ENCODE measurements around the gene FBXW9.
"Not testable (repeated sequence)": the region's sequence is repeated elsewhere in the genome, so short reads cannot be mapped to it uniquely, and the experiment has no call there.

FBXW9 gene

DNA sequence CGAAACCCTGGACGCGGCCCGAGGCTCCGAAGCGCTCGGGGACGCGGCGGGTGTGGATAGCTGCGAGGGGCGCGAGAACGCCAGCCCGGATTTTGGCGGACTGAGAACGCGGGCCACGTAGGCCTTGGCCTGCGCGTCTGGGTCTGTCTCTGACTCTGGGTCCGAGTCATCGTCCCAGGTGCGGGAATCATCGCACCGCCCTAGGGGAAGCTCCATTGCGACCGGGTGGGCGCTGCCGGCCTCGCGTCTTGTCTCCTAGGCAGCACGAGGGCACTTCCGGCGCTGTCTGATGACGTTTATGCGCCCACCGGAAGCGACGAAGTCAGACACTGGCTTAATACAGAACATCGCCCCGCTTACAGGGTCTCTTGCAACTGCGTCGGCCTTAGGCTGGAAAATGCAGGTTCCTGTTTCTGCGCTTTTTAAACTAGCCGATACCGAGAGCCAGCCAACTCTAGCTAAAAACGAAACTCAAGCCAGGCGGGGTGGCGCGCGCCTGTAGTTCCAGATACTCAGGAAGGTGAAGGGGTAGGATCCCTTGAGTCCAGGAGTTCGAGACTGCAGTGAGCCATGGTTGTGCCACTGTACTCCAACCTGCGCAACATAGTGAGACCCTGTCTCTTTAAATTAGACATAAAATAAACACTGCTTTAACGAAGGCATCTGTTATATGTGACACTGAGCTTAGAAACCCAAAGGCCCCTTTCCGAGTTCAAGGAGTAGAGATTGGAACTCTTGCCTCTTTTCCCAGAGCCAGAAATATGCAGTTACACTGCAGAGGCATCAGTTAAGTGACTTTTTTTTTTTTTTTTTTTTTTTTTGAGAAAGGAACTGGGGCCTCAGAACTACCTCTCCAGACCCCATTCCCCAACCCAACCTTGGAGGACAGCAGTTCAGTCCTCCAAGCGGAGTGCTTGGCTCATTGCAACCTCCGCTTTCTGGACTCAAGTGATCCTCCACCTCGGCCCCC lies at the start of gene FBXW9:
TSS of gene FBXW9 (minus strand) at position 266 of the 970 bp plus-strand sequence. CDS start at position 216, 50 bp downstream.
- peak; percentile 92 for DNase-seq (ENCODE audit: low spot score)

DNA sequence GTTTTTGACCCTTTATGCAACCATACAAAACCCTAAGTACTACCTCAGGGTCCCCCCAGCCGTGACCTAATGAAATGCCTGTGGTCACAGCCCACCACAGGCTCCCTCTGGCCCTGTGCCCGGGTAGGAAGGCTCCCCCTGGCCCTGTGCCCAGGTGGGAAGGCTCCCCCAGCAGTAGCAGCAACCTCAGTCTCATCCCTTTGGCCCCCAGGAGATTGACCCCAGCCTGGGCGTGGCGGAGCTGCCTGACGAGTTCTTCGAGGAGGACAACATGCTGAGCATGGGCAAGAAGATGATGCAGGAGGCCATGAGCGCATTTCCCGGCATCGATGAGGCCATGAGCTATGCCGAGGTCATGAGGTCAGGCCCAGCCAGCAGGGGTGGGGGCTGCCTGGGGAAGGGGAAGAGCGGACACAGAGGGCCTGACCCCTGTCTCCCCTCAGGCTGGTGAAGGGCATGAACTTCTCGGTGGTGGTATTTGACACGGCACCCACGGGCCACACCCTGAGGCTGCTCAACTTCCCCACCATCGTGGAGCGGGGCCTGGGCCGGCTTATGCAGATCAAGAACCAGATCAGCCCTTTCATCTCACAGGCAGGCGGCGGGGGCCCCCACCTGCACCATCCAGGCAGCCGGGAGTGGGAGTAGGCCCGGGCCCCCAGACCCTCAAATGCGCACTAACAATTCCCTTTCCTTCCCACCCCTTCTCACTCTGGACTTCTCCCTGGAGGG lies 48.9 kb upstream of the FBXW9 start:
- no peak for DNase-seq (ENCODE audit: low spot score)

DNA sequence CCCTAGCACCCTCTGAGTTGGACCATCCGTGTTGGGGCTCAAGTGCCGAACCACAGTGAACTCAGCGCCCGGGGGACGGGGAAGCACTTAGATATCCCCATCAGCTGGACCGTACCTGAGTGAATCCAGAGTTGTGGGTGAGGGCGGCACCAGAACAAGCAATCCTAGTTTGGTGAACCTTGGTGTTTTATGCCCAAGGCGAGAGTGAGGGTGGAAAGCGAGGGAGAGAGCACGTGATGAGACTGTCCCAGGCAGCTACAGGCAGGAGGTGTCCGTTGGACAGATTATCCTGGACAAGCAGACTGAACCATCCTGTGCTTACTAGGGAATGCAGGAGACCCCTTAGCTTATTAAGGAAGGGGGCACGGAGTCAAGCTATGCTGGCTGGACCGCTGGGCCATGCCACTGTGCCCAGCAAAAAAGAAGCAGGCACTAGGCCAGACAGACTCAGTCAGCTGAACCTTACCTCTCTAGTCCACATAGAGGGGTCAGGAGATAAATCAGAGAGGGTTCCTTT lies 41.5 kb upstream of the FBXW9 start:
- DNase-seq (ENCODE audit: low spot score): no peak

DNA sequence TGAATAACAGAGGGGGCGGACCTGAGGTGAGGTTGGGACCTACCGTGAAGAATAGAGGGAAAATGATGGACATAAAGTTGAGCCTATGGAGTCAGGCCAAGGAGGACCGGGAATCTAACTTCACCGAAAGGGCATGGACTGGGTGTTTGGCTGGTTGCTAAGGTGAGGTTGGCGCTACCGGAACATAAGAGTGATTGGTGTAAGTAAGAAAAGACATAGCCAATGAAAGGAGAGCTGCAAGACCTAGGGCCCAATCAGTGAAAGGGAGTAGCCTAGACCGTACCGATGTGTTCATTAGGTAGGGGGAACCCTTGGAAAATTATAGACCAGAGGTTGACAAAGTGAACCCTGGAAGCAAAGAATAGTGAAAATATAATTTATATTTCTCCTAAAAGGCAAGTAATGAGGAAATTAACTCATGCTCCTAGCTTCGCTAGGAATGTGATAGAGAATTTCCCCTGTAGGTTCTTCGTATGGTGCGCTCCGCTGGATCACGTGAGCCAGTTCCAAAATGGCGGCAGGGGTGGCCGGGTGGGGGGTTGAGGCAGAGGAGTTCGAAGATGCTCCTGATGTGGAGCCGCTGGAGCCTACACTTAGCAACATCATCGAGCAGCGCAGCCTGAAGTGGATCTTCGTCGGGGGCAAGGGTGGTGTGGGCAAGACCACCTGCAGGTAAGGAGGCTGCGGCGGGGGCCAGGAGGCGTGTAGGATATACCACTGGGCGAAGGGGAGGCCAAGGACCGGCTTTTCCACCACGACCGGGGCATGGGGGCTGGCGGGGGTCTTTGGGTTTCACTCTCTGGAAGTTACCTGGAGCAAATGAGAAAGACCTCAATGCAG lies 40.8 kb upstream of the FBXW9 start, which contains the start of gene GET3:
TSS of gene GET3 (plus strand) at position 503 of the 840 bp plus-strand sequence. CDS start at position 512, 9 bp downstream.
- DNase-seq (ENCODE audit: low spot score): peak; percentile 99

DNA sequence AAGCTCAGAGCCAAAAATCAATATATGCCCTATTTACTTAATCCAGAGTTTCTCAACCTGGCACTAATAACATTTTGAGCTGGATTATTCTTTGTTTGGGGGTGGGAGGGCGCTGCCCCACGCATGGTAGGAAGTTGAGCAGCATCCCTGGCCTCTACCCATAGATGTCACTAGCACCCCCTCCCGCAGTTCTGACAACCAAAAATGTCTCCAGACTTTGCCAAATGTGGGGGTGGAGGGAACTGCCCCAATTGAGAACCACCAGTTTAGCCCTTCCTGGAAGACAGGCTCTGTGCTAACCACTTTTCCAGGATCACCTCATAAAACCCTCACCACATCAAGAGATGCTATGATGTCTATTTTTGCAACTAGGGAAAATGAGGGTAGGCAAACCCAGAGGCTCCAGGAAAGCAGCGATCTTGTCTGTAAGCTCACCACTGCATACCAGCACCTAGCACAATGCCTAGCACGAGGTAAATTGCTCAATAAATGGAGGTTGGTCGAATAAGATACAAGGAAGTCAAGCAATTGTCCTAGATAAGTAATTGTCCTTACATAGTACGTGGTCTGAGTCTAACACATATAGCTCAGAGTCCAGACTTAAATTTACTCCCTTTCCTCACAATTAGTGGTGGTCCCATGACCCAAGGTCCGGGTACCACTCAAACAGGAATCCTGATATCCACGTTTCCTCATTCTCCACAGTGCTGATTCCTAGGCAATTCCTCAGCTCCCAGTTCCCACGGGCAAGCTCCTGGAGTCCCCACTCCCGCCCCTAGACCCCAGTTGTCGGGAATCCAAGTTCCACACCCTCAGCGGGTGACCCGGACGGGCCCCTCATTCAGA lies 37.2 kb upstream of the FBXW9 start:
- DNase-seq (ENCODE audit: low spot score): no peak

DNA sequence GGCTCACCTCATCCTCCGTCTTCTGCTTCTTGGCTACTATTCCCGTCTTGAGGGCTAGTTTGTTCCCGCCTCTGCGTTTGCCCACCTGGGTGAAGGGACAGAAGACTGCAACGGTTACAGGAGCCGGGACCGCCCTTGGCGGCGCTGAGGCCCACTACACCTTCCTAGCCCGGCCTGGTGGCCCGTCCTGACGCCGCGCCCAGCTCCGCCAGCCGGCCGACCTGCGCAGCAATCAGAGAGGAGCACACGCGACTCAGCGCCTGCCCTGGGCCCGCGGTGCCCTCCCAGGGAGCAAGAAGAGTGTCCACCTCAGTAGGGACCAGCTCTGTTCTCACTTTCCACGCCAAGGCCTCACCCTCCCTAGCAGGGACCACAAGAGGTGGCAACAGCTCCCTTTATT lies 34.9 kb upstream of the FBXW9 start:
- no peak for DNase-seq (ENCODE audit: low spot score)

DNA sequence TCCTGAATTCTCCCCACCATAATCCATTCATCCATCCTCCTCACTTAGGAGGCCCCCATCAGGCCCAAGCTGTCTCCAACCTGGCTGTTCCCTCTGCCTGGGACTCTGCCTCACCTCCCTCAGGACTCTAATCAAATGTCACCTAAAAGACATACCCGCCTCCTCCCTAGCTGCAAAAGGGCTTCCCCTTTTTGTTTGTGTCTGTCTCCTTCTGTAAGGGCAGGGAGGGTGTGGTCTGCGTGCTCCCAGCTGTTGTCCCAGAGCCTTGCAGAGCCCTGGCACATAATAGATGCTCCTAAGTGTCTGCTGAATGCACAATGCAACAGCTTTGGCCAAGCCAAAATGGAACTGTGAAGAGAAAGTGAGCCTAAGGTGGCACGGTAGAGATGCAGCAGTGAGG lies 33.6 kb upstream of the FBXW9 start:
- DNase-seq (ENCODE audit: low spot score): no peak

DNA sequence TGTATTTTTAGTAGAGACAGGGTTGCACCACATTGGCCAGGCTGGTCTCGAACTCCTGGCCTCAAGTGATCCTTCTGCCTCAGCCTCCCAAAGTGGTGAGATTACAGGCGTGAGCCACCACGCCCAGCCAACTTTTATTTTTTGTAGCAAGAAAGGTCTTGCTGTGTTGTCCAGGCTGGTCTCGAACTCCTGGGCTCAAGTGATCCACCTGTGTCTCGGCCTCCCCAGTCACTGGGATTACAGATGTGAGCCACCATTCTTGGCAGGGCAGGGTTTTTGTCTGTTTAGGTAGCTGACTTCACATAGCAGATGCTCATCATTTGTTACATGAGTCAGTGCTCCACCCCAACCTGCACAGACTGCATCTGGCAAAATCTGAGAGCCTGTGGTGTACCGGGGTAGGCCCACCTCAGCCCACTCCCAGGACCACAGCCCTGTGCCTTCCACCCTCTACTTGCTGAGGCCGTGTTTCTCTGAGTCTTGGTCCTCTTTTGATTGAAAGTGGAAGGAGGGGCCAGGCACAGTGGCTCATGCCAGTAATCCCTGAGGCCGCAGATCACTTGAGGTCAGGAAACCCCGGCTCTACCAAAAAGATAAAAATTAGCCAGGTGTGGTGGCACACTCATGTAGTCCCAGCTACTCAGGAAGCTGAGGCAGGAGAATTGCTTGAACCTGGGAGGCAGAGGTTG lies 31.5 kb upstream of the FBXW9 start:
- no peak for DNase-seq (ENCODE audit: low spot score)

DNA sequence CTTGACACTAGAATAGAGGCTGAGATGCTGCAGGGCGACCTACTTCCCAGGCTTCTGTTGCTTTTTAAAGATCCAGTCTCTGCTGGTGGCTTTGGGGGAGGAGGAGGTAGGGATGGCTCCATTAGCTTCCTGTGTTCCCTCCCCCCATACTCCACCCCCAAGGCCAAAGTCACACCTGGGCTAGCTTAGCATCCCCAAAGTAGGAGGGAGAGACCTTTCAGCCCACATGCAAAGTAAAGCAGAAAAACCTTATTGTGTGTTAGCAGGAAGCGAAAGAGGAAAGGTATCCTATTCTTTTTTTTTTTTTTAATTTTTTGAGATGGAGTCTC lies 30.5 kb upstream of the FBXW9 start:
- DNase-seq (ENCODE audit: low spot score): no peak

DNA sequence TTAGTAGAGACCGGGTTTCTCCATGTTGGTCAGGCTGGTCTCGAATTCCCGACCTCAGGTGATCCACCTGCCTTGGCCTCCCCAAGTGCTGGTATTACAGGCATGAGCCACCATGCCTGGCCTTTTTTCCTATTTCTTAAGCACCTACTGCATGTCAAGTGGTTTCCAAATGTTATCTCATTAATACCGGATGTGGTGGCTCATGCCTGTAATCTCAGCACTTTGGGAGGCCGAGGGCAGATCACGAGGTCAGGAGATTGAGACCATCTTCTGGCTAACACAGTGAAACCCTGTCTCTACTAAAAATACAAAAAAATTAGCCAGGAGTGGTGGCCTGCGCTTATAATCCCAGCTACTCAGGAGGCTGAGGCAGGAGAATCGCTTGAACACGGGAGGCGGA lies 29.2 kb upstream of the FBXW9 start:
- not testable (repeated sequence) for DNase-seq (ENCODE audit: low spot score)

DNA sequence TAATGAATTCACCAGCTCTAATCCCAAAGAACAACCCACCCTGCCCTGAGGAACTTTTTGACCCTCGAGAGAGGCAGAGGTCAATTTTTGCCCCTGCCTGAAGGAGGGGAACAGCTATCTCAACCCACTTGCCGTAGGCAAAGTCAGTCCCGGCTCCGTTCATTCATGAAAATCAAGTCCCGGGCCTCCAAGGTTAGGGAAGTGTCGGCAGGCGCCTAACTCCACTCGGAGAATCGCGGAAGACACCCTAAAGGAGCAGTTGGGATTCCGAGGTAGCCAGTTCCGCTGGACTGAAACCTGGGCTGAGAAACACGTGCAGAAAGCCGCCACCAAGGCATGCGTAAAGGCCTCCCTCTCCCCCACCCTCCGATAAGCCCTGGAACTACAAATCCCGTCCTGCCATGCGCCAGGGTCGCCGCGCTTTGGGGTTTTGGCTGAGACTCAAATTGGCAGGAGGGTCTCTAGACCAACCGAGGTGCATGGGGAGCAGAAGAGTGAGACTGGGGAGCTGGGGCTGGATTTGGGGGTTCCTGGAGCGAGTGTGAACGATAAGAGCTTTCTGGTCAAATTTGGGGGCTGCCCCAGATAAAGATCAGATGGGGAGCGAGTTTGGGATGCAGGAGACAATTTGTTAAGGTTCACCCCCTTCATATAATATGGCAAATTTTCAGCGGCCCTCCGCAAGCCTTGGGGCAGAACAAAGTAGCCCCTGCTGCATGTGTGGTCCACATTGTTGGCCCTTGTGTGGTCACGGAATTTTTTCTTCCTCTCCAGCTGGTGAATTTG lies 27.4 kb upstream of the FBXW9 start, which contains the start of gene TNPO2:
TSS of gene TNPO2 (minus strand) at position 292 of the 786 bp plus-strand sequence. CDS start 2,955 bp downstream, outside the sequence.
- DNase-seq (ENCODE audit: low spot score): peak; percentile 60

DNA sequence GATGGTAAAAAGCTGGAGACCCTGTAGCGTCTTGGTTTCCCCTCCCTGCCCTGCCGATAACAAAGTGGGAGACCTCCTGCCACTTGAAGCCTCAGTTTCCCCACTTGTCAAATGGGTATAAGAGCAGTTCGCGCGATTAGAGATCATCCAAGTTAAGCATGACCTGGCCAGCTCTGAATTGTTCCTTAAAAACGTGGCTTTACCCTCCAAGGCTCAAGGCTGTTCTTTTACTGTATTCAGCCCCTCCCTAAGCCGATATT lies 26.9 kb upstream of the FBXW9 start:
- no peak for DNase-seq (ENCODE audit: low spot score)

DNA sequence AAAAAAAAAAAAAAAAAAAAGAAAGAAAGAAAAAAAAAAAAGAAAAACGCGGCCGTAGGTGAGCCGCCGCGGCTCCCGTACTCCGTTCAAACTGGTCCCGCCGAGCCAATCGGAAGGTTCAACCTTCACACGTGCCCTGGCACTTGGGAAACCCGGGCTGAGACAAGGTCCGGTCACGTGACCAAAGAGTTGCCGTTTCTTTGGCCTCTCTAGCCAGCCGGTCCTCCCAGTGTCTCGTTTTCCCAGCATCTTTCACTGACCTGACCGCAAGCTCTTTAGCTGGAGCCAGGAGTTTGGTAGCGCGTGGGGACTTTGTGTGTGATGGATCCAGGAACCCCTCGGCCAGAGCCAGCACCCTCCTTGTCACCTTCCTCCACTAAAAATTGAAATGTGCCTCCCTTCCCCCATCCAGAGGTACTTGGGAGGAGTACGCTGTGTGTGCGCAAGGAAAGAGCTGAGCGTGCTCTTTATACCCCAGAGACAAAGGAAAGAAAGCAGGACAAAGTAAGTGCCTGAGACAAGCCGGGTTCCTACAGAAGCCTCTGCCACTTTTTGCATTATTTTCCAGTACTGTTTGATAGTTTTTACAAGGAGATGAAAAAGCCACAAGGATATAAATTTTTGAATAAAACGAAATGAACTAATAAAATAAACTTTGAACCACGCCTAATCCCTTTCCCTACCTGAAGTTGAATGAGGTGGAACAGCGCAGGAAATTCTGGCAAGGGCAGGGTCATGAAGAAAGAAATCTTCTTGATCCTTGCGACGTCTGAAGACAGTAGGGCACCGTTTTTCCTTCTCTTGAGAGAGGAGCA lies 26.3 kb upstream of the FBXW9 start:
- DNase-seq (ENCODE audit: low spot score): peak; percentile 97

DNA sequence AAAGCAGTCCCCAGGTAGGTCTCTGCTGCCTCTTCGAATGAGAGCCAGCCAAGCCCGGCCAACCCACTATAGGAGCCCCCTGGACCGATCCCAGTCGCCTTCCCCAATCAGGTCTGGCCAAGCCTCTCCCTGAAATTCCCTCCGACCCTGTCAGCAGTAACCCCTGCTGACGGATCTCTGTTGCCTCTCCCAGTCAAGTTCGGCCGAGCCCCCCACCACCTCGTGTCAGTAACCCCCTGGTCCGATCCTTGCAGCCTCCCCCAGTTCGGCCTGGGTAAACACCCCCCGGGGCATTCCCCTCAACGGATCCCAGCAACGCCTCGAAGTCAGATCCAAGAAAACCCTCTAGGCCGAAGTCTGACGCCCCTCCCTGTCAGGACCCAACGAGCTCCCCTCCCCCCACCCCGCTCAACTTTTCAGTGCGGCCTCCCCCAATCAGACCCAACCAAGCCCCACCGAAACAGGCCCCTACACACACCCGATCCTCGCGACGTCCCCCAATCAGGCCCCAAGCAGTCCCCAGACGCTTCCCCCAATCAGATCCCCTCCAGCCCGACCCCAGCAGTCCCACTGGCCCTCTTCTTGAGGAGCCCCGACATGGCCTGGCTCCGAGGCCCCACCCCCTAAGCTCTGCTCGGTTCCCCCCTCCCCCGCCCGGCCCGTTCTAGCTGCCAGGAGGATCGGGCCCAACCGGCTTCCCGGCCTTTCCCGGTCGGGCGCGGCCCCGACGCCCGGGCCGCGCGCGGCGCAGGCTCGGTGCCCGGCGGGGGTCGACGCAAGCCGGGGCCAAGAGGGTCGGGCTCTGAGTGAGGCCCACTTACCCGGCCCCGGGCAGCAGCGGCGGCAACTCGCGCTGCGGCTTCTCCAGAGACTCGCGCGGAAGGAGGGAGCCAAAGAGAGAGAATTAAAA lies 25.5 kb upstream of the FBXW9 start:
- no peak for DNase-seq (ENCODE audit: low spot score)

DNA sequence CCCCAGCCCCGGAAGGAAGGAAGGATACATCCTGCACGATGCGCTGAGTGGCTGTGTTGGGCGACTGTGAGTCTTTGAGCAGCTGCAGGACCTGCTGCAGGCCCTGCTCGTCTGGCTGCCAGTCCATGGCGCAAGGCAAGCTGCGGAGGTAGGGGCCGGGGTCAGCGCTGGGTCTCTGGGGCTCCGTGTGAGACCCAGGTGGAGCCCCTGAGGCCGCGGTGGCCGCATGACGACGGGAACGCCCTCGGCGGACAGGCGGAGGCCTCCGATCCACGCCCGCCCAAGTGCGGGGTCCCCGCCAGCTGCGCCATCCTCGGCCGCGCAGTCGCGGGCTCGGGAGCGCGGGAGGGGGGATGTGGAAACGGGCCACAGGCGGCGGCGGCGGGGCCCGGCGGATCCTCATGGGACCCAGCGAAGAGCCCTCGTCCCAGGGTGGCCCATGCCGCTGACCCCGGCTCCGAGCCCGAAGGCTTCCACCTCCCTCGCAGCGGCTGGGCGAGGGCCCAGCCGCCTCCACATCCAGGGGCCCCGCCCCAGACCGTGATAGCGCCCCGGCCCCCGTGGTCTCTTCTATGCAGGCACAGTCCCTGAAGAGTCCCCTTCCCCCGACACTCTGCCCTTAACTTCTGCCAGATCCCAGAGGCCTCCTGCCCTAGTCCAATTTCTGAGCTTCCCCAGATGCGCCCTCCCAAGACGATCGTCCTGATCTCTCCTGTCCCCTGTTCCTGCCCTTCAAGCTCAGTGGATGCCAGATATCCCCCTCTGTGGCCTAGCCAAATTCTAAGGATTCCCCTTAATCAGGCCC lies 24.6 kb upstream of the FBXW9 start:
- DNase-seq (ENCODE audit: low spot score): no peak

DNA sequence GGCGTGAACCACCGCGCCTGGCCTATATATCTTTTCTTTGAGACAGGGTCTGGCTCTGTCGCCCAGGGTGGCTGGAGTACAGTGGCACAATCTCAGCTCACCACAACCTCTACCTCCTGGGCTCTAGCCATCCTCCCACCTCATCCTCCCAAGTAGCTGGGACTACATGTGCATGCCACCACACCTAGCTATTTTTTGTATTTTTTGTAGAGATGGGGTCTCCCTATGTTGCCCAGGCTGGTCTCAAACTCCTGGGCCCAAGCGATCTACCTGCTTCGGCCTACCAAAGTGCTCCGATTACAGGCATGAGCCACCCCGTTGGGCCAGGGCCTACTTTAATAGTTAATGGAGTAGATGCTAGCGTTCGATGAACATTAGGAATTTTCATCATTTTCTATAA lies 23.9 kb upstream of the FBXW9 start:
- no peak for DNase-seq (ENCODE audit: low spot score)

DNA sequence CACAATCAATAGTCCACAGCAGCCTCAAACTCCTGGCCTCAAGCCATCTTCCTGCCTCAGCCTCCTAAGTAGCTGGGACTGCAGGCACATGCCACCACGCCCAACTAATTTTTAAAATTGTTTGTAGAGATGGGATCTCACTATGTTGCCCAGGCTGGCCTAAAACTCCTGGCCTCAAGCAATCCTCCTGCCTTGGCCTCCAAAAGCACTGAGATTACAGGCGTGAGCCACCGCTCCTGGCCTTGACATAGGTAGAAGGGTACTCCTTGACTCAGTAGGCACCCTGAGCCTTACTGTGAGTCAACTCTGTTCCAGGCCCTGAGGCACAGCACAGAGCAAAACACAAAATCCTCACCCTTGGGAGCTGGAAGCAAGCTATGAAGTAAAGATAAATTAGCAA lies 19.5 kb upstream of the FBXW9 start:
- no peak for DNase-seq (ENCODE audit: low spot score)

Measured in COLO829 (cell line).